Measurements from ENCODE around the gene S1PR2. TPM values are rescaled to one million over a fixed set of nuclear protein-coding genes. Genes with fewer than 3 reads are reported as not detected.

The S1PR2 gene
- total RNA-seq, 4 donors from 2014 or later = 3.6 to 9.8 (median 5.3) TPM

GRCh38 chr19:10268071-10268470 is 36.9 kb upstream of the S1PR2 start:
- peaks cover 10 to 21% of the 10 kb centered on the region in 2 donors for H3K4me1 ChIP-seq
- no peak overlapping the region for H3K4me3 ChIP-seq (replicated peaks in 1 of 3)
- TF ChIP-seq, protein P1, sequence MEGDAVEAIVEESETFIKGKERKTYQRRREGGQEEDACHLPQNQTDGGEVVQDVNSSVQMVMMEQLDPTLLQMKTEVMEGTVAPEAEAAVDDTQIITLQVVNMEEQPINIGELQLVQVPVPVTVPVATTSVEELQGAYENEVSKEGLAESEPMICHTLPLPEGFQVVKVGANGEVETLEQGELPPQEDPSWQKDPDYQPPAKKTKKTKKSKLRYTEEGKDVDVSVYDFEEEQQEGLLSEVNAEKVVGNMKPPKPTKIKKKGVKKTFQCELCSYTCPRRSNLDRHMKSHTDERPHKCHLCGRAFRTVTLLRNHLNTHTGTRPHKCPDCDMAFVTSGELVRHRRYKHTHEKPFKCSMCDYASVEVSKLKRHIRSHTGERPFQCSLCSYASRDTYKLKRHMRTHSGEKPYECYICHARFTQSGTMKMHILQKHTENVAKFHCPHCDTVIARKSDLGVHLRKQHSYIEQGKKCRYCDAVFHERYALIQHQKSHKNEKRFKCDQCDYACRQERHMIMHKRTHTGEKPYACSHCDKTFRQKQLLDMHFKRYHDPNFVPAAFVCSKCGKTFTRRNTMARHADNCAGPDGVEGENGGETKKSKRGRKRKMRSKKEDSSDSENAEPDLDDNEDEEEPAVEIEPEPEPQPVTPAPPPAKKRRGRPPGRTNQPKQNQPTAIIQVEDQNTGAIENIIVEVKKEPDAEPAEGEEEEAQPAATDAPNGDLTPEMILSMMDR (IDR thresholded peaks at IDR 0.05) = no peak
- no peak for TF ChIP-seq POLR2A (IDR thresholded peaks at IDR 0.05)
- H3K36me3 ChIP-seq = no peaks in the 10 kb centered on the region
- WGBS, 2 donors = 69 to 75% methylated on average over 6 of the region's 6 CpGs
- H3K9me3 ChIP-seq = no peaks in the 10 kb centered on the region
- no peak for DNase-seq
- no peaks in the 10 kb centered on the region for H3K27me3 ChIP-seq
- intact Hi-C loops (cut with DNase I) = loop anchor here (2.0 kb wide), 1 partner anchor 121 kb away; no protein-coding TSS in a partner anchor
- H3K27ac ChIP-seq = peak overlapping the region; percentile 6 to 48 (median 29)

DNA sequence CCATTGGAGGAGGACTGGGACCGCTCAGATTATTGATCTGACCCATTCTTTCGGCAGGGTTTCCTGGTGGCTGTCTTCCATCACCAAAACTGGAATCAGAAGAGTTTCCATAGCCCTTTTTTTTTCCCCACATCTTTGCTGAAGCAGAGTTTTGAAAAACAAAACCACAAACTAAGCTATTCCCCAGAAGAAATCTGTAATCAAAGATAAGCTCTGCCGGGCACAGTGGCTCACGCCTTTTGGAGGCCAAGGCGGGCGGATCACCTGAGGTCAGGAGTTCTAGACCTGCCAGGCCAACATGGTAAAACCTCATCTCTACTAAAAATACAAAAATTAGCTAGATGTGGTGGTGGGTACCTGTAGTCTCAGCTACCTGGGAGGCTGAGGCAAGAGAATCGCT is 35.6 kb upstream of the S1PR2 start:
- TF ChIP-seq, protein P1 (IDR thresholded peaks at IDR 0.05) = no peak
- no peak for TF ChIP-seq POLR2A (IDR thresholded peaks at IDR 0.05)
- Histone ChIP-seq H3K27ac (no peak overlapping the region), H3K9me3 (no peaks in the 10 kb centered on the region), H3K36me3 (no peaks in the 10 kb centered on the region), H3K4me3 (replicated peaks in 1 of 3) (no peak overlapping the region), H3K27me3 (no peaks in the 10 kb centered on the region), H3K4me1 (peaks cover 10 to 21% of the 10 kb centered on the region in 2 donors)
- intact Hi-C loops (cut with DNase I) = no loop called here
- 95 to 96% methylated on average over 7 of the region's 7 CpGs for WGBS, 2 donors
- DNase-seq = no peak

GRCh38 chr19:10262771-10263170 is 31.6 kb upstream of the S1PR2 start:
- H3K27ac ChIP-seq = no peak overlapping the region
- DNase-seq = no peak
- no peak overlapping the region for H3K4me3 ChIP-seq (replicated peaks in 1 of 3)
- WGBS, 2 donors = 65 to 72% methylated on average over 7 of the region's 7 CpGs
- H3K36me3 ChIP-seq = peaks cover 9 to 10% of the 10 kb centered on the region in 2 donors
- peaks cover 15 to 23% of the 10 kb centered on the region in 2 donors for H3K4me1 ChIP-seq
- intact Hi-C loops (cut with DNase I) = no loop called here
- H3K9me3 ChIP-seq = no peaks in the 10 kb centered on the region
- H3K27me3 ChIP-seq = no peaks in the 10 kb centered on the region
- no peak for TF ChIP-seq POLR2A (IDR thresholded peaks at IDR 0.05)
- TF ChIP-seq, protein P1 (IDR thresholded peaks at IDR 0.05) = no peak

DNA sequence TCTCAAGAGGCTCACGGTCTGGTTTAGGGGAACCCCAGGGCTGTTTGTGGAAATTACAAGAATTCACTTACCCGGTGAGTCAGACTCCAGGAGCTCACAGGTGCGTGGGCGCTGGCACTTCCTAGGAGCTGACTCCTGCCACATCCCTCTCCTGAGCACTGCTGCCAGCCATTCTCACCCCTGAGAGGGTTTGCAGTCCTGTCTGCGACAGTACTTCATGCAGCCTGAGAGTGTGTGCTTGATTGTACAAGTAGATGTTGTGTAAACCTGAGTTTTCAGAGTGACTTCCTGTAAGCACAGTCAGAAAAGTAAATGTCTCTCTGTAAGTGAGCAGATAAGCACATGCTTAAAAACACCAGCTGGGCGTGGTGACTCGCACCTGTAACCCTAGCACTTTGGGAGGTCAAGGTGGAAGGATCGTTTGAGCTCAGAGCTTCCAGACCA is 29.0 kb upstream of the S1PR2 start:
- WGBS, 2 donors = 21 to 45% methylated on average over 8 of the region's 8 CpGs
- no peaks in the 10 kb centered on the region for H3K9me3 ChIP-seq
- H3K27ac ChIP-seq = peak overlapping the region; percentile 44 to 69 (median 57)
- peaks cover 17 to 26% of the 10 kb centered on the region in 2 donors for H3K36me3 ChIP-seq
- H3K4me3 ChIP-seq (replicated peaks in 1 of 3) = no peak overlapping the region
- DNase-seq = peak; percentile 94 to 97
- intact Hi-C loops (cut with DNase I) = no loop called here
- peaks cover 15 to 23% of the 10 kb centered on the region in 2 donors for H3K4me1 ChIP-seq
- no peaks in the 10 kb centered on the region for H3K27me3 ChIP-seq
- peak in 1 of 2 donors; percentile 18 for TF ChIP-seq POLR2A (IDR thresholded peaks at IDR 0.05)
- TF ChIP-seq, protein P1 (IDR thresholded peaks at IDR 0.05) = no peak

GRCh38 chr19:10259162-10259905 is 28.2 kb upstream of the S1PR2 start:
- Histone ChIP-seq H3K4me3 (replicated peaks in 1 of 3) (no peak overlapping the region), H3K27ac (peak overlapping the region; percentile 44 to 69 (median 44)), H3K36me3 (peaks cover 25 to 27% of the 10 kb centered on the region in 2 donors), H3K27me3 (no peaks in the 10 kb centered on the region), H3K9me3 (no peaks in the 10 kb centered on the region), H3K4me1 (peaks cover 15 to 23% of the 10 kb centered on the region in 2 donors)
- intact Hi-C loops (cut with DNase I) = loop anchor here (10.0 kb wide), 2 partner anchors 145 to 325 kb away; partner anchors contain the start of genes EIF3G, OLFM2 and P2RY11
- DNase-seq = peak; percentile 94 to 95
- TF ChIP-seq, protein P1 (IDR thresholded peaks at IDR 0.05) = peak in 4 of 6 experiments; percentile 61 to 83 (median 72)
- no peak for TF ChIP-seq POLR2A (IDR thresholded peaks at IDR 0.05)
- 47 to 52% methylated on average over 17 to 21 of the region's 32 CpGs for WGBS, 2 donors
